ENCODE results near the gene GTF2H4.
A peak's percentile ranks its signal among the peaks of the same experiment; 100 is the strongest.
"Not testable (repeated sequence)": the region's sequence is repeated elsewhere in the genome, so short reads cannot be mapped to it uniquely, and the experiment has no call there.

Gene GTF2H4

DNA sequence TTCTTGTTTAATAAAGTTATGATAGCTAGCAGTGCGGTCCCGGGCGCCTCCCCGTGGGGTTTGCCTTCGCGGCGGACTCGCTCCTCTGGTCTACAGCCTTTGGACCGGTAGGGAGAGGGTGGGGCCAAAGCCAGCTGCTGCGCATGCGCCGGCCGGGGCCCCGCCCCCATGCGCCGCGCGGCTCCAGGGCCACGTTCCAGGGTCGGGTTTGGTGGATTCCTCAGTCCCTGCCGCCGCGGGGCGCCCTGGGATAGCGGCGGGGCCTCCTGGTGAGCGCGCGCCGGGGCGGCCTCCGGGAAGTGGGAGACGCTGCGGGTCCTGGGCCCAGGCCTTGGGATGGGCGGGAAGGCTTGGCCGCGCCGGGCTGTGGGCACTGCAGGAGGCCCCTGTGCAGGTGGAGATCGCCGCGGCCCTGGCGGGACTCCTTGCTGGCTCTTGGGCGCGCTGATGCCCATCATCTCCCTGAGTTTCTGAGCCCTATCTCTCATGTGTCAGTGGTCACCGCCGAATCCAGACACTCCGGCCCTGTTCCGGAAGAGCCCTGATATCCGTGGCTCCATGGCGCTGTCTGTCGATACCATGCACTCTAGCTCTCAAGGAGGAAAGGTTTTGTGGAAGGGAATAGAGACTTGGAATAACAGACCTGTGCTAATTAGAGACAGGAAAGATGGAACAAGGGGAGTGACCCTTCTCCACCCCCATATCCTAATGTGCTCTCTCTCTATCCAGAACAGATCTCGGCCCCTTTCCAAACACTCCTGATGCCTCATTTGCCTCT is 6.3 kb downstream of the GTF2H4 start, which contains the start of gene VARS2:
VARS2 (plus strand) TSS at position 163 of the 778 bp plus-strand sequence; CDS start at position 762, 599 bp downstream.
- Histone ChIP-seq H3K9me3 (no peaks in the 10 kb centered on the region), H3K4me3 (peak within 1 kb of the TSS; percentile 43), H3K27me3 (ENCODE audit: low read depth) (no peaks in the 10 kb centered on the region), H3K36me3 (replicated peaks) (peaks cover 65% of the 10 kb centered on the region), H3K4me1 (peaks cover 20% of the 10 kb centered on the region)
- peak; percentile 88 to 91 for DNase-seq (ENCODE audit: low spot score in 2 of 2)
- in situ Hi-C loops (cut with MboI; ENCODE audit: low sequenced_read_pairs) = no loop called here

DNA sequence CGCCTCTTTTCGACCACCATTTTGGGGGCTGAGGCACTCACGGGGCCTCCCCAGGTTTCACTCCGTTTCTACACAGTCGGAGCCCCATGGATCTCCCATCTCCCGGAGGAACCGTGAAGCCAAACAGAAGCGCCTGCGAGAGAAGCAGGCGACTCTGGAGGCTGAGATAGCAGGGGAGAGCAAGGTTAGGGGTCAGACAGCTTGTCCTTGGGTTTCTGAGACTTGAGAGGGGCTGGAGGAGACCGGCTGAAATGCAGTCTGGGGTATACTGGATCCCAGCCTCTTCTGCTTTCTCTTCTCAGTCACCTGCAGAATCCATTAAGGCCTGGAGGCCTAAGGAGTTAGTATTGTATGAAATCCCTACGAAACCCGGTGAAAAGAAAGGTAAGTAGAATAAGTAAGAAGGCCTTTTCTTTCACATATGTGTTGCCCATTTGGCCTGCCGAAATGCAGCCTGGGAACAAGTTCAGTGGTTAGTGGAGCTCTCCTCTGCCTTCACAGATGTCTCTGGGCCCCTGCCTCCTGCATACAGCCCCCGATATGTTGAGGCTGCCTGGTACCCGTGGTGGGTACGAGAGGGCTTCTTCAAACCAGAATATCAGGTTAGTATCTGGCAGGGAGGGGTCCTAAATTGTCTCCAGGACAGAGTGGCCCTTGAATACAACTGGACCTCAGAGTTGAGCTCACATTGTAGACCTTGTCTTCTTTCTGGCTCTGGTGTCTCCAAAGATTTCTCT is 7.0 kb downstream of the GTF2H4 start:
- no peak for DNase-seq (ENCODE audit: low spot score in 2 of 2)
- in situ Hi-C loops (cut with MboI; ENCODE audit: low sequenced_read_pairs) = loop anchor here (5.0 kb wide), 1 partner anchor 162 kb away; no protein-coding TSS in a partner anchor
- H3K27me3 ChIP-seq (ENCODE audit: low read depth) = no peaks in the 10 kb centered on the region
- peaks cover 61% of the 10 kb centered on the region for H3K36me3 ChIP-seq (replicated peaks)
- H3K4me1 ChIP-seq = peaks cover 20% of the 10 kb centered on the region
- H3K9me3 ChIP-seq = no peaks in the 10 kb centered on the region
- H3K4me3 ChIP-seq = peak overlapping the region; percentile 43

DNA sequence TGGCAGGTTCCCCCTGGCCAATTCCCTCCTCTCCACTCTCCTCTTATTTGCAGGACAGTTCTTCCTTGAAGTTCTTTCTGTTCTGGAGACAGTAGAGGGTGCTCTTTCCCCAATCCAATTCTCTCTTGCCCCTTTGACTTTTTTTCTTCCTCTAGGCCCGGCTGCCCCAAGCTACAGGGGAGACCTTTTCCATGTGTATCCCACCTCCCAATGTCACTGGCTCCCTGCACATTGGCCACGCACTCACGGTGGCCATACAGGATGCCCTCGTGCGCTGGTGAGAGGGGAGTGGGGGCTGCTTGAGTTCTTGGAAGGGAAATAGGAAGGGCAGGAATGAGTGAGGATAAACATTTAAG is 7.6 kb downstream of the GTF2H4 start:
- in situ Hi-C loops (cut with MboI; ENCODE audit: low sequenced_read_pairs) = loop anchor here (5.0 kb wide), 1 partner anchor 162 kb away; no protein-coding TSS in a partner anchor
- peaks cover 61% of the 10 kb centered on the region for H3K36me3 ChIP-seq (replicated peaks)
- H3K27me3 ChIP-seq (ENCODE audit: low read depth) = no peaks in the 10 kb centered on the region

DNA sequence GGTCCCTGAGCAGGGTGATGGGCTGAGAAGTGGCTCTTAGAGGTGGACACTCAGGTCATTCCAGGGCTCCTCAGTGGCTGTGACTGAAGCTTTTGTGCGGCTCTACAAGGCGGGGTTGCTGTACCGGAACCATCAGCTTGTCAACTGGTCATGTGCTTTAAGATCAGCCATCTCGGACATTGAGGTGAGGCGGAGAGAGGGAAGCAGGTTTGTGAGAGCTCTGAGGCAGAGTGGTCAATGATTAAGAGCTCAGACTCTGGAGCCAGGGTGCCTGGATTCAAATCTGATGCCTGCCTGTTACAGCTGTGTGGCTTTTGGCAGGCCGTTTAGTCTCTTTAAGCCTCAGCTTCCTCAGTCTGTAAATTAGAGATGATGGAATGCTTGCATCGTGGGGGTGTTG is 9.0 kb downstream of the GTF2H4 start:
- in situ Hi-C loops (cut with MboI; ENCODE audit: low sequenced_read_pairs) = loop anchor here (5.0 kb wide), 1 partner anchor 160 kb away; no protein-coding TSS in a partner anchor
- Histone ChIP-seq H3K4me1 (peaks cover 20% of the 10 kb centered on the region), H3K36me3 (replicated peaks) (peaks cover 61% of the 10 kb centered on the region), H3K9me3 (no peaks in the 10 kb centered on the region), H3K27me3 (ENCODE audit: low read depth) (no peaks in the 10 kb centered on the region), H3K4me3 (no peak overlapping the region)
- DNase-seq (ENCODE audit: low spot score in 2 of 2) = no peak

More for the DNA sequence above, 7.6 kb downstream of the GTF2H4 start:
- Histone ChIP-seq H3K4me1 (peaks cover 20% of the 10 kb centered on the region), H3K4me3 (no peak overlapping the region), H3K9me3 (no peaks in the 10 kb centered on the region)
- DNase-seq (ENCODE audit: low spot score in 2 of 2) = peak; percentile 55 to 75

DNA sequence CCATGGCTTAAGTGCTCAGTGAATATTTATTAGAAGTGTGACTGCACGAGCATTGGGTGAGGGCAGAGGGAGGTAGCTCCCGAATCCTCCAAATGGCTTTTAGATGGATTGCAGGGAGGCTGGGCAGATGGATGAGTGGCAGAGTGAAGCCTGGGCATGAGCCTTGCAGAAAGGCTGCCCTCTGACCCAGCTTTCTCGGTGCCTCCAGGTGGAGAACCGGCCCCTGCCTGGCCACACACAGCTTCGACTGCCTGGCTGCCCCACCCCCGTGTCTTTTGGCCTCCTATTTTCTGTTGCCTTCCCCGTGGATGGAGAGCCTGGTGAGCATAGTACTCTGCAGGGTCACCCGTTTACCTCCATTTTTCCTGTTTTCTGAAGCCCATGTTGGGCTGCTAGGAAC is 9.5 kb downstream of the GTF2H4 start:
- Histone ChIP-seq H3K4me3 (no peak overlapping the region), H3K27me3 (ENCODE audit: low read depth) (no peaks in the 10 kb centered on the region), H3K9me3 (no peaks in the 10 kb centered on the region), H3K4me1 (peaks cover 20% of the 10 kb centered on the region), H3K36me3 (replicated peaks) (peaks cover 66% of the 10 kb centered on the region)
- no peak for DNase-seq (ENCODE audit: low spot score in 2 of 2)
- in situ Hi-C loops (cut with MboI; ENCODE audit: low sequenced_read_pairs) = loop anchor here (5.0 kb wide), 1 partner anchor 160 kb away; no protein-coding TSS in a partner anchor

DNA sequence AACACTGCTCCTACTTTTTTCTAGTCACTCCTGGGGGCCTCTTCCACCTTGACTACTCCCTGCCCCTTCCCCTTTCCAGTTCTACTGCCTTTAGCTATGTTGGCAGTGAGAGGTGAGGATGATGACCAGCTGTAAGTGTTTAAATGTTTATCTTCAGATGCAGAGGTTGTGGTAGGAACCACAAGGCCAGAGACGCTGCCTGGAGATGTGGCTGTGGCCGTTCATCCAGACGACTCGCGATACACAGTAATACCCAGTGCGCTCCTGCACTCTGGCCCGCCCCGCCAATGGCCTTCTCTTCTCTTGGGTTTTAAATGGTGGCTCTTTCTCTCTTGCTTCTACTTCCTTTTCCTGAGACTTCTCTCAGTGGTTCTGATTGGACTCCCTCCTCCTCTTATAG is 10.7 kb downstream of the GTF2H4 start:
- Histone ChIP-seq H3K4me1 (peaks cover 20% of the 10 kb centered on the region), H3K27me3 (ENCODE audit: low read depth) (no peaks in the 10 kb centered on the region), H3K36me3 (replicated peaks) (peaks cover 69% of the 10 kb centered on the region), H3K4me3 (no peak overlapping the region), H3K9me3 (no peaks in the 10 kb centered on the region)
- in situ Hi-C loops (cut with MboI; ENCODE audit: low sequenced_read_pairs) = loop anchor here (5.0 kb wide), 1 partner anchor 159 kb away; no protein-coding TSS in a partner anchor
- DNase-seq (ENCODE audit: low spot score in 2 of 2) = no peak

DNA sequence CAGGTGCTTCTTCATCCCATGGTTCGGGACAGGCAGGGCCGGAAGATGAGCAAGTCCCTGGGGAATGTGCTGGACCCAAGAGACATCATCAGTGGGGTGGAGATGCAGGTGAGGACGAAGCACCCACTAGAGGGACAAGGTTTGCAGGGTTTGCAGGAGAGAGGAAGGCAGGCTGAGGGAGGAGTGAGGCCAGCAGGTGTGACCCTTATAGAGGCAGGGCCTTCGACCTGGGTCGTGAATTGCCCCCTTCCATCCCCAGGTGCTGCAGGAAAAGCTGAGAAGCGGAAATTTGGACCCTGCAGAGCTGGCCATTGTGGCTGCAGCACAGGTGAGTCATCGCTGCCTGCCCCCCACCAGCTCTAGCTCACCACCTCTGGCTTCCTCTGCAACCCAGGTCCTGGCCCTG is 14.4 kb downstream of the GTF2H4 start:
- no peak for DNase-seq (ENCODE audit: low spot score in 2 of 2)
- Histone ChIP-seq H3K4me1 (no peaks in the 10 kb centered on the region), H3K27me3 (ENCODE audit: low read depth) (no peaks in the 10 kb centered on the region), H3K9me3 (no peaks in the 10 kb centered on the region), H3K36me3 (replicated peaks) (peaks cover 73% of the 10 kb centered on the region), H3K4me3 (no peak overlapping the region)
- in situ Hi-C loops (cut with MboI; ENCODE audit: low sequenced_read_pairs) = no loop called here

DNA sequence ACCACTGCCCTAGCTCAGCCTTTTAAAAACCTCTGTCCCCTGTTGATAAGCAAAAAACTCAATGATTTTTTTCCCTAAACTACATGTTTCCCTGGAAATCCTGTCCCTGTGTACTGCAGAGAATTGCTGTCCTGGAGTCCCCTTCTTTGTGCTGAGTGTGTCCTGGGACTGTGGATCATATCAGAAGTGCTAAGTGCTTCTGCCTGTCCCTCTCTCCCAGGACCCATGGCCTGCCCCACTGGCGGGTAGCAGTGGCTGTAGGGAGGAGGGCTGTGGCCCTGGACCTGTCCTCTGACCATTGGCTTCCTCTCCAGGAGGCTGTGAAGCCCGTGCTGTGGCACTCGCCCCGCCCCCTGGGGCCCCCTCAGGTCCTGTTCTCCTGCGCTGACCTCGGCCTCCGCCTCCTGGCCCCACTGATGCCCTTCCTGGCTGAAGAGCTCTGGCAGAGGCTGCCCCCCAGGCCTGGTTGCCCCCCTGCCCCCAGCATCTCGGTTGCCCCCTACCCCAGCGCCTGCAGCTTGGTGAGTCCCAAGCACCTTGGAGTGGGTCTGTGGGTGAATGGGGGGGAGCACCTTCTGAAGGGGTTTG is 16.1 kb downstream of the GTF2H4 start:
- H3K9me3 ChIP-seq; H3K4me3 ChIP-seq; H3K4me1 ChIP-seq; DNase-seq (ENCODE audit: low spot score in 2 of 2); in situ Hi-C loops (cut with MboI; ENCODE audit: low sequenced_read_pairs); H3K27me3 ChIP-seq (ENCODE audit: low read depth): not testable (repeated sequence)
- H3K36me3 ChIP-seq (replicated peaks) = peaks cover 65% of the 10 kb centered on the region

DNA sequence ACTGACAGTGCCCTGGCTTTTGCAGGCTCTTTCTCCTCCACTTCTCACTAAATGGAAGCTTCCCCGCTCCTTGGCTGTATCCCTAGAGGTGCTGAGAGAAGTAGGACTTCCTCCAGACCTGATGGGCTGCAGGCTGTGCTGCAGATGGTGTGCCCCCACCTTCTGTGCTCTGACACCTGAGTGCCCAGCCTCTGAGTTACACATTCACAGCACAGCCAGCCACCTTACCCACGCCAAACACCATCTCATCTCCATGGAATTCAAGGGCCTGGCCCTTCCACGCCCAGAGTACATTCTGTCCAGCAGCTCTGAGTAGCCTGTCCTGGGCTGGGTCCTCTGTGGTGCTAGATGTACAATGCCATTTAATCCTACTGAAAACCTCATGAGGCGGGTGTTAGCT is 18.6 kb downstream of the GTF2H4 start:
- H3K4me3 ChIP-seq = no peak overlapping the region
- no peaks in the 10 kb centered on the region for H3K27me3 ChIP-seq (ENCODE audit: low read depth)
- H3K36me3 ChIP-seq (replicated peaks) = peaks cover 49% of the 10 kb centered on the region
- no peaks in the 10 kb centered on the region for H3K9me3 ChIP-seq
- no peak for DNase-seq (ENCODE audit: low spot score in 2 of 2)
- H3K4me1 ChIP-seq = no peaks in the 10 kb centered on the region
- in situ Hi-C loops (cut with MboI; ENCODE audit: low sequenced_read_pairs) = no loop called here

DNA sequence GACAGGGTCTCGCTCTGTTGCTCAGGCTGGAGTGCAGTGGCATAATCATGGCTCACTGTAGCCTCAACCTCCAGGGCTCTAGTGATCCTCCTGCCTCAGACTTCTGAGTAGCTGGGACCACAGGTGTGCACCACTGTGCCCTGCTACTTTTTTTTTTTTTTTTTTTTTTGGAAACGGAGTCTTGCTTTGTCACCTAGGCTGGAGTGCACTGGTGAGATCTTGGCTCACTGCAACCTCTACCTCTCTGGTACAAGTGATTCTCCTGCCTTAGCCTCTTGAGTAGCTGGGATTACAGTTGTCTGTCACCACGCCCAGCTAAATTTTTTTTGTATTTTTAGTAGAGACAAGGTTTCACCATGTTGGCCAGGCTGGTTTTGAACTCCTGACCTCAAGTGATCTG is 19.1 kb downstream of the GTF2H4 start:
- in situ Hi-C loops (cut with MboI; ENCODE audit: low sequenced_read_pairs); H3K4me3 ChIP-seq; DNase-seq (ENCODE audit: low spot score in 2 of 2); H3K27me3 ChIP-seq (ENCODE audit: low read depth); H3K4me1 ChIP-seq; H3K9me3 ChIP-seq: not testable (repeated sequence)
- peaks cover 45% of the 10 kb centered on the region for H3K36me3 ChIP-seq (replicated peaks)

DNA sequence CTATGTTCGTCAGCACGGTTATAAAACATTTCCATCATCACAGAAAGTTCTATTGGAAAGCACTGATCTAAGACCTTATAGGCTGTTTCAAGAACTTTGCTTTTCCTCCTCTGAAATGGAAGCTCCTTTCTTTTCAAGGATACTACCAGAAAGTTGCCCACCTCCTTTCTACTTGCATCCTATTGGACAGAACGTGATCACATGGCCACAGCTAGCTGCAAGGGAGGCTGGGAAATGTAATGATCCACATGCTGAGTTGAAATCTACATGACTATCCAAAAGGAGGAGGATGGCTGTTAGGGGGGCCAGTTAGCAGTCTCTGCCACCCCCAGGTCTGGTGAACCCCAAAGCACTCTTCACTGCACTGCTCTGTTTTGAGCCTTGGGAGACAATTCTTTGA is 20.7 kb downstream of the GTF2H4 start:
- H3K27me3 ChIP-seq (ENCODE audit: low read depth) = no peaks in the 10 kb centered on the region
- H3K36me3 ChIP-seq (replicated peaks) = peaks cover 30% of the 10 kb centered on the region
- in situ Hi-C loops (cut with MboI; ENCODE audit: low sequenced_read_pairs) = no loop called here
- DNase-seq (ENCODE audit: low spot score in 2 of 2) = no peak
- H3K4me3 ChIP-seq = no peak overlapping the region
- H3K4me1 ChIP-seq = no peaks in the 10 kb centered on the region
- no peaks in the 10 kb centered on the region for H3K9me3 ChIP-seq

DNA sequence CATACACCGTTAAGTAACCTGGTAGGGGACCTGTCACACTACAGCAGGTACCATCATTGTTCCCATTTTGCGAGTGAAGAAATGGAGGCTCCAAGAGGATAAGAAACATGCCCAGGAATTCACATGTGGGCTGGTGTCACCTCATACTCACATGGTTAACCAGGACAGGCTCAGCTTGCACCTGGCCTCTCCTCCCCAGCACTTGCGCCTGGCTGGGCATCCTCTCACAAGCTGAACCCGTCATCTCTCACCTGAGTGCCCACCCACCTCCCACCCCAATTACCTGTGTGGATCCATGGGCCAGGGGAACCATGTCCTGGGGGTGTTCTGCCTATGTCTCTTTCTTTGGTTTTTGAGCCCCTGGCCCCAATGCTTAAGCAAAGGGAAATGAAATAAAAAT is 22.5 kb downstream of the GTF2H4 start:
- in situ Hi-C loops (cut with MboI; ENCODE audit: low sequenced_read_pairs) = no loop called here
- no peaks in the 10 kb centered on the region for H3K9me3 ChIP-seq
- H3K27me3 ChIP-seq (ENCODE audit: low read depth) = no peaks in the 10 kb centered on the region
- no peaks in the 10 kb centered on the region for H3K4me1 ChIP-seq
- no peak overlapping the region for H3K4me3 ChIP-seq
- no peak for DNase-seq (ENCODE audit: low spot score in 2 of 2)
- H3K36me3 ChIP-seq (replicated peaks) = peaks cover 15% of the 10 kb centered on the region; the same call in 1 of the 2 replicates

DNA sequence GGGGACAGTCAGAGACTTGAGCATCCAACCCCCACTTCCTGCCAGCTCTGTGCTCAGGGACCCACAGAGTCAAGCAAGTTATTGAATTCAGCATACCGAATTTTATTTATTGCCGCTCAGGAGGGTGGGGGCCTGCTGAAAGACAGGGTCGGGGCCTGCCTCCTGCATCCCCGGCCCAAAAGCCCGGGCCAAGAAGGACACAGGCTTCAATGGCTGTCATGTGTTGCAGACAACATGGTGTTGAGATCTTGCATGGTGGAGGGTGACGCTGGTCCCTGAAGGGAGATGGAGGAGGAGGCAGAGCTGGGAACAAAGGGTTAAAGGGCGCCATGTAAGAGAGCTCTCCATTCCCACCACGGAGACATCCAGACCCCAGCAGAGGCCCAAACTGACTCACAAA is 23.3 kb downstream of the GTF2H4 start:
- in situ Hi-C loops (cut with MboI; ENCODE audit: low sequenced_read_pairs) = no loop called here
- Histone ChIP-seq H3K4me3 (no peak overlapping the region), H3K4me1 (no peaks in the 10 kb centered on the region), H3K36me3 (replicated peaks) (peaks cover 10% of the 10 kb centered on the region; the same call in 1 of the 2 replicates), H3K27me3 (ENCODE audit: low read depth) (no peaks in the 10 kb centered on the region), H3K9me3 (no peaks in the 10 kb centered on the region)
- no peak for DNase-seq (ENCODE audit: low spot score in 2 of 2)

Measured in HAP-1 (cell line).